Activated naive CD4-positive, alpha-beta T cell treated with anti-CD3 and anti-CD28 coated beads, Interleukin-2, amount 50 U/mL, for 72 hours (primary cell): ENCODE data around the gene BABAM2. TPM values are rescaled to one million over a fixed set of nuclear protein-coding genes. Genes with fewer than 3 reads are reported as not detected.
"Not testable (repeated sequence)": the region's sequence is repeated elsewhere in the genome, so short reads cannot be mapped to it uniquely, and the experiment has no call there.

Source experiments
- ATAC-seq, 2 donors: fragments of 150-1000 bp; cut with Tn5 transposase; 2 replicates each; pipeline ENCODE4 v1.10.0; 2021; ENCODE audit warnings: mild to moderate bottlenecking in 2 of 2, moderate library complexity in 2 of 2
- DNase-seq, 2 donors: peaks; one replicate each; pipeline ENCODE4 v3.0.0; 2021 to 2022; ENCODE audit warnings: low spot score in 2 of 2
- H3K27ac Mint-ChIP-seq, 2 donors: one replicate each; pipeline ENCODE4 v1.8.0; 2022; ENCODE audit warnings: mild to moderate bottlenecking in 2 of 2, mixed read lengths in 2 of 2
- H3K36me3 Mint-ChIP-seq, 2 donors: one replicate each; pipeline ENCODE4 v1.8.0; 2022; ENCODE audit warnings: mixed read lengths in 2 of 2
- H3K9me3 Mint-ChIP-seq, 2 donors: one replicate each; pipeline ENCODE4 v1.8.0; 2022; ENCODE audit warnings: mixed read lengths in 2 of 2
- total RNA-seq, 2 donors: library from RNA; stranded (reverse); gene quantifications; one replicate each; pipeline ENCODE4 v1.2.3, GENCODE V29; 2022

BABAM2 gene
- 10 to 100 TPM; 45.2 to 59.8 TPM for total RNA-seq

GRCh38 chr2:27890146-27890923 is at the start of gene BABAM2, which contains the start of gene RBKS:
TSS of gene BABAM2 (plus strand) at chr2:27890729. CDS start at chr2:27894557, 3,828 bp downstream.
TSS of gene RBKS (minus strand) at chr2:27890387. CDS start at chr2:27890345, 42 bp downstream.
- Mint-ChIP-seq H3K36me3 (peaks cover 19 to 49% of the 10 kb centered on the region in 2 donors), H3K9me3 (peaks cover 5 to 8% of the 10 kb centered on the region in 2 donors), H3K27ac (peak within 1 kb of the TSS; percentile 97 to 99)
- ATAC-seq (peak; percentile 92), DNase-seq (peak; percentile 93 to 94)

GRCh38 chr2:27842894-27843293 is 47.6 kb upstream of the BABAM2 start:
- DNase-seq (no peak), ATAC-seq (no peak)
- H3K36me3 Mint-ChIP-seq, result no peaks in the 10 kb centered on the region
- no peak overlapping the region for H3K27ac Mint-ChIP-seq
- H3K9me3 Mint-ChIP-seq, result no peaks in the 10 kb centered on the region

- no peaks in the 10 kb centered on the region for H3K9me3 Mint-ChIP-seq
- no peak overlapping the region for H3K27ac Mint-ChIP-seq
- DNase-seq (no peak), ATAC-seq (no peak)
- no peaks in the 10 kb centered on the region for H3K36me3 Mint-ChIP-seq
Measured at GRCh38 chr2:27843992-27844391, 46.5 kb upstream of the BABAM2 start.

- no peaks in the 10 kb centered on the region for H3K9me3 Mint-ChIP-seq
- ATAC-seq (no peak), DNase-seq (no peak)
Measured at GRCh38 chr2:27844821-27845255, 45.7 kb upstream of the BABAM2 start.

GRCh38 chr2:27847333-27847732 is 43.2 kb upstream of the BABAM2 start:
- peaks cover 0 to 4% of the 10 kb centered on the region in 2 donors for H3K36me3 Mint-ChIP-seq
- no peak overlapping the region for H3K27ac Mint-ChIP-seq
- ATAC-seq, result no peak
- DNase-seq, result no peak
- H3K9me3 Mint-ChIP-seq, result no peaks in the 10 kb centered on the region

More at GRCh38 chr2:27844821-27845255, 45.7 kb upstream of the BABAM2 start:
- Mint-ChIP-seq H3K27ac (no peak overlapping the region), H3K36me3 (peaks cover 0 to 3% of the 10 kb centered on the region in 2 donors)

GRCh38 chr2:27849558-27850205 is 40.8 kb upstream of the BABAM2 start:
- Mint-ChIP-seq H3K9me3 (no peaks in the 10 kb centered on the region), H3K27ac (no peak overlapping the region), H3K36me3 (peaks cover 0 to 4% of the 10 kb centered on the region in 2 donors)
- DNase-seq, result no peak
- ATAC-seq, result no peak

GRCh38 chr2:27852691-27853090 is 37.8 kb upstream of the BABAM2 start:
- no peak for DNase-seq
- ATAC-seq, result no peak
- Mint-ChIP-seq H3K27ac (no peak overlapping the region), H3K9me3 (peaks cover 0 to 2% of the 10 kb centered on the region in 2 donors), H3K36me3 (peaks cover 0 to 24% of the 10 kb centered on the region in 2 donors)

GRCh38 chr2:27854229-27854862 is 36.2 kb upstream of the BABAM2 start:
- ATAC-seq (no peak), DNase-seq (no peak)
- H3K27ac Mint-ChIP-seq, result no peak overlapping the region
- H3K9me3 Mint-ChIP-seq, result peaks cover 0 to 8% of the 10 kb centered on the region in 2 donors
- peaks cover 0 to 35% of the 10 kb centered on the region in 2 donors for H3K36me3 Mint-ChIP-seq

- Mint-ChIP-seq H3K27ac (peak overlapping the region in 1 of 2 donors; percentile 25), H3K36me3 (peaks cover 0 to 31% of the 10 kb centered on the region in 2 donors), H3K9me3 (peaks cover 0 to 8% of the 10 kb centered on the region in 2 donors)
- ATAC-seq (no peak), DNase-seq (no peak)
Measured at GRCh38 chr2:27855476-27855875, 35.1 kb upstream of the BABAM2 start.

- no peak overlapping the region for H3K27ac Mint-ChIP-seq
- no peak for ATAC-seq
- peaks cover 0 to 31% of the 10 kb centered on the region in 2 donors for H3K36me3 Mint-ChIP-seq
- no peak for DNase-seq
- H3K9me3 Mint-ChIP-seq, result peaks cover 0 to 8% of the 10 kb centered on the region in 2 donors
Measured at GRCh38 chr2:27856386-27856785, 34.1 kb upstream of the BABAM2 start.

GRCh38 chr2:27856956-27857355 is 33.6 kb upstream of the BABAM2 start:
- ATAC-seq (no peak), DNase-seq (no peak)
- Mint-ChIP-seq H3K27ac (no peak overlapping the region), H3K36me3 (peaks cover 0 to 31% of the 10 kb centered on the region in 2 donors), H3K9me3 (peaks cover 0 to 8% of the 10 kb centered on the region in 2 donors)

- Mint-ChIP-seq H3K27ac (no peak overlapping the region), H3K9me3 (peaks cover 0 to 8% of the 10 kb centered on the region in 2 donors), H3K36me3 (peaks cover 0 to 31% of the 10 kb centered on the region in 2 donors)
- DNase-seq, result no peak
- ATAC-seq, result peak in 1 of 2 donors; percentile 67
Measured at GRCh38 chr2:27857417-27858172, 32.9 kb upstream of the BABAM2 start.

GRCh38 chr2:27860111-27860510 is 30.4 kb upstream of the BABAM2 start:
- peak; percentile 39 to 93 for ATAC-seq
- H3K27ac Mint-ChIP-seq, result peak overlapping the region in 1 of 2 donors; percentile 45

GRCh38 chr2:27863146-27863545 is 27.4 kb upstream of the BABAM2 start:
- Mint-ChIP-seq H3K9me3 (peaks cover 0 to under 1% of the 10 kb centered on the region in 2 donors), H3K27ac (no peak overlapping the region), H3K36me3 (peaks cover 0 to 6% of the 10 kb centered on the region in 2 donors)
- DNase-seq (no peak), ATAC-seq (no peak)

More at GRCh38 chr2:27860111-27860510, 30.4 kb upstream of the BABAM2 start:
- DNase-seq, result no peak
- peaks cover 0 to 27% of the 10 kb centered on the region in 2 donors for H3K36me3 Mint-ChIP-seq
- H3K9me3 Mint-ChIP-seq, result peaks cover 0 to 8% of the 10 kb centered on the region in 2 donors

- not testable (repeated sequence) for H3K36me3 Mint-ChIP-seq, H3K9me3 Mint-ChIP-seq, H3K27ac Mint-ChIP-seq, ATAC-seq, DNase-seq
Measured at GRCh38 chr2:27863955-27864354, 26.6 kb upstream of the BABAM2 start.

GRCh38 chr2:27866237-27866636 is 24.3 kb upstream of the BABAM2 start:
- Mint-ChIP-seq H3K9me3 (no peaks in the 10 kb centered on the region), H3K36me3 (peaks cover 0 to 8% of the 10 kb centered on the region in 2 donors), H3K27ac (no peak overlapping the region)
- ATAC-seq (no peak), DNase-seq (no peak)
